HepG2 (cell line): ENCODE results near the gene MFSD6. TPM values are rescaled to one million over a fixed set of nuclear protein-coding genes. Genes with fewer than 3 reads are reported as not detected.

Experiments used
- ATAC-seq: fragments of 200-7000 bp; cut with Tn5 transposase; 3 replicates; pipeline ENCODE4 v1.9.1; 2020; ENCODE audit warnings: mild to moderate bottlenecking, moderate library complexity
- BruUV-seq: library from RNA; stranded (reverse); fragments of 400-500 nt; replicated peaks from 2 replicates; lab custom pipeline; 2021; lab: Mats Ljungman, UMichigan
- CTCF ChIA-PET: fragments of 300-600 bp; formaldehyde crosslinking; extraction: SDS; loops from one replicate; lab custom pipeline; 2021; ENCODE audit warnings: low total read pairs, inconsistent platforms, low intra/inter-chr PET ratio; lab: Yijun Ruan, JAX
- POLR2A ChIA-PET: fragments of 350-600 bp; sonication (Branson Sonifier 250); formaldehyde crosslinking; loops from one replicate; lab custom pipeline; 2020; ENCODE audit warnings: antibody characterized with exemption, inconsistent platforms; lab: Yijun Ruan, JAX
- DNase-seq: peaks from one replicate; pipeline ENCODE4 v3.0.0-alpha.2; 2015; ENCODE audit warnings: low spot score
- FAIRE-seq: peaks from 3 replicates; lab custom pipeline; 2011; peaks lifted over from hg19 to GRCh38; lab: Jason Lieb, UNC
- H2AFZ ChIP-seq: one replicate; pipeline ENCODE4 v1.6.1; 2011; ENCODE audit warnings: low read length, inconsistent platforms
- H3K27ac ChIP-seq: fragments of 300-600 bp; 3 replicates; pipeline ENCODE4 v1.8.0; 2011; ENCODE audit warnings: mixed run types, mild to moderate bottlenecking, mixed read lengths, low read length, inconsistent platforms; ENCODE audit not compliant: insufficient read depth; ENCODE audit errors: extremely low read length
- H3K27me3 ChIP-seq, 2 experiments: fragments of 200-600 bp in 1 of 2; 2 replicates in 1 of 2; 3 replicates in 1 of 2; pipeline versions ENCODE4 v1.6.0 to v1.8.0; 2011; ENCODE audit warnings: low read length in 2 of 2, mild to moderate bottlenecking in 2 of 2, moderate library complexity in 2 of 2, inconsistent platforms in 1 of 2; ENCODE audit not compliant: insufficient read depth in 2 of 2, control insufficient read depth in 1 of 2
- H3K36me3 ChIP-seq, 2 experiments: fragments of 200-600 bp in 1 of 2; replicated peaks in 1 of 2; 2 replicates in 1 of 2; 3 replicates in 1 of 2; pipeline versions ENCODE4 v1.5.1 to v1.8.0; 2011; ENCODE audit warnings: low read length in 2 of 2, inconsistent platforms in 1 of 2; ENCODE audit not compliant: insufficient read depth in 2 of 2, control insufficient read depth in 1 of 2
- H3K4me1 ChIP-seq: 2 replicates; pipeline ENCODE4 v1.5.1; 2012; ENCODE audit warnings: low read length, inconsistent platforms; ENCODE audit not compliant: insufficient read depth
- H3K4me2 ChIP-seq: 2 replicates; pipeline ENCODE4 v1.6.0; 2011; ENCODE audit warnings: low read depth, low read length, inconsistent platforms
- H3K4me3 ChIP-seq, 3 experiments: fragments of 200-600 bp in 1 of 3; sonication (generic), shearing (Covaris generic) in 1 of 3; replicated peaks in 1 of 3; 2 replicates each; pipeline ENCODE4 v1.5.1; 2011 to 2016; ENCODE audit warnings: low read length in 3 of 3, inconsistent platforms in 2 of 3, low read depth in 2 of 3, mild to moderate bottlenecking in 2 of 3, control low read depth in 1 of 3, mixed read lengths in 1 of 3; ENCODE audit not compliant: insufficient read depth in 1 of 3
- H3K79me2 ChIP-seq: one replicate; pipeline ENCODE4 v1.6.1; 2011; ENCODE audit warnings: low read length, inconsistent platforms; ENCODE audit not compliant: insufficient read depth
- H3K9ac ChIP-seq: 2 replicates; pipeline ENCODE4 v1.6.0; 2011; ENCODE audit warnings: mild to moderate bottlenecking, low read depth, low read length, inconsistent platforms; ENCODE audit not compliant: insufficient read depth
- H3K9me3 ChIP-seq: 2 replicates; pipeline ENCODE4 v1.5.1; 2012; ENCODE audit warnings: mild to moderate bottlenecking, low read length
- H4K20me1 ChIP-seq: 2 replicates; pipeline ENCODE4 v1.6.0; 2011; ENCODE audit warnings: inconsistent platforms, mild to moderate bottlenecking, low read length, moderate library complexity; ENCODE audit not compliant: insufficient read depth
- FOXM1 ChIP-seq: sonication (generic); formaldehyde crosslinking; IDR thresholded peaks from 2 replicates; pipeline ENCODE4 v1.5.0; 2020; ENCODE audit warnings: missing genetic modification reagents
- SP2 ChIP-seq: sonication (generic); formaldehyde crosslinking; IDR thresholded peaks from 2 replicates; pipeline ENCODE4 v1.5.1; 2020; ENCODE audit warnings: mild to moderate bottlenecking, missing genetic modification reagents
- ZNF34 ChIP-seq: sonication (generic); formaldehyde crosslinking; IDR thresholded peaks from 2 replicates; pipeline ENCODE4 v1.4.0; 2020; ENCODE audit warnings: mild to moderate bottlenecking, missing genetic modification reagents, borderline replicate concordance
- ZNF589 ChIP-seq: sonication (generic); formaldehyde crosslinking; conservative IDR thresholded peaks from 2 replicates; pipeline ENCODE4 v1.8.0; 2022; ENCODE audit warnings: mild to moderate bottlenecking, moderate library complexity, missing genetic modification reagents
- ZNF615 ChIP-seq: sonication (generic); formaldehyde crosslinking; IDR thresholded peaks from 2 replicates; pipeline ENCODE4 v1.5.0; 2020; ENCODE audit warnings: mild to moderate bottlenecking, missing genetic modification reagents, borderline replicate concordance
- WGBS: methylation state at CpG from one replicate; pipeline ENCODE4 v1.1.6; 2017; ENCODE audit warnings: low lambda C conversion rate; 5-methylcytosine and 5-hydroxymethylcytosine counted together
- in situ Hi-C: cut with HindIII; loops from 2 replicates; pipeline ENCODE4 v1.10.0; 2017; ENCODE audit warnings: low pct_unique_long_range_greater_than_20kb; ENCODE audit not compliant: extremely low pct_ligation_motif_present
- intact Hi-C: fragments of 100-400 bp; cut with micrococcal nuclease; formaldehyde crosslinking; loops from one replicate; pipeline ENCODE4 v1.10.0; 2022; ENCODE audit not compliant: unreplicated experiment
- polyA plus RNA-seq, 8 experiments: library from polyadenylated mRNA; depleted of rRNA in 3 of 8; stranded (reverse) in 7 of 8; unstranded in 1 of 8; fragments of >200 nt; fragmentation: Illumina TruSeq in 4 of 8; extraction: Trizol in 4 of 8; gene quantifications; 2 replicates each; pipeline versions ENCODE4 v1.2.1 to v1.2.3, GENCODE V29; 2011 to 2016; ENCODE audit warnings: low read depth in 4 of 8, missing spikeins in 1 of 8, mixed read lengths in 1 of 8; ENCODE audit not compliant: insufficient read depth in 1 of 8
- total RNA-seq, 5 experiments: library from RNA; depleted of rRNA; stranded (reverse); fragments of >200 nt; fragmentation: Illumina TruSeq; extraction: Trizol; gene quantifications; 2 replicates each; pipeline ENCODE4 v1.2.3, GENCODE V29; 2016; ENCODE audit warnings: low read depth in 1 of 5
- TF ChIP-seq, protein P1 (sequence below): sonication (generic); formaldehyde crosslinking; IDR thresholded peaks from 2 replicates; pipeline ENCODE4 v1.4.0; 2020; ENCODE audit warnings: mild to moderate bottlenecking, missing genetic modification reagents
- TF ChIP-seq, protein P2 (sequence below), 2 experiments: fragments of 450-650 bp in 1 of 2; sonication (generic) in 1 of 2; formaldehyde crosslinking; IDR thresholded peaks; 2 replicates each; pipeline versions ENCODE4 v1.5.0 to v1.8.0; 2020 to 2022; ENCODE audit warnings: mild to moderate bottlenecking in 1 of 2, missing genetic modification reagents in 1 of 2
- TF ChIP-seq, protein P3 (sequence below): IDR thresholded peaks from 2 replicates; pipeline ENCODE4 v1.6.1; 2016
- TF ChIP-seq, protein P4 (sequence below): sonication (generic); formaldehyde crosslinking; IDR thresholded peaks from 2 replicates; pipeline ENCODE4 v1.5.0; 2020; ENCODE audit warnings: mild to moderate bottlenecking, low read depth, missing genetic modification reagents, borderline replicate concordance

Gene MFSD6
- total and polyA plus RNA-seq, 2 of the 13 experiments (the other 11 are each of a cell fraction or from before 2014, with no cell fraction given) = 0.92 to 1.4 TPM

DNA sequence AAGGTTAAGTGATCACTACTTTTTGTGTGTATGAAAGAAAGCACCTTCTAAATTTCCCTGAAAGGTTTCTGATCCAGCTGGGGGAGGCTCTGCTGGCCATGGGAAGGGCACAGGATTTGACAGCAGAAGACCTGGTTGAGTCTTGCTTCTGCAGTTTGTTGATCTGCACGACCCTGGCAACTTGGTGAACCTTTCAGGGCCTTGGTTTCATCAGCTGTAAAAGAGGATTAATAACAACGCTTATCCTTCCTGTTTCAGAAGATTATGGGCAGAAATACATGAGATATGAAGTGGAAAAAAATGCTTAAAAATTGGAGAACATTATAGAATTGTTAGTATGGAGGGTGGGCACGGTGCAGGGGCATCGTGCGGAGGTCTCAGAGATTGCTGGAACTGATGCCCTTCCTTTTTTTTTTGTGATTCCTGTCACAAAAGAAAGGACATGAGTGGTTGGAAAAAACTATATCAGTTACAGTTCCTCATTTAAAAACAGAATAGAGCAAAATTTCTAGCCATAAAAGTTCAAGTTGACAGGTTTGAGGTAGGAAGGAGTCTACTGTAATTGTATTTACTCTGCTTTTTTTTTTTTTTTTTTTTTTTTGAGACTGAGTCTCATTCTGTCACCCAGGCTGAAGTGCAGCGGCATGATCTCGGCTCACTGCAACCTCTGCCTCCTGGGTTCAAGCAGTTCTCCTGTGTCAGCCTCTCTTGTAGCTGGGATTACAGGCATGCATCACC is 47.4 kb downstream of the MFSD6 start:
- Histone ChIP-seq H3K79me2 (no peaks in the 10 kb centered on the region), H3K27ac (no peak overlapping the region), H3K4me3 (no peak overlapping the region), H3K4me1 (no peaks in the 10 kb centered on the region), H4K20me1 (no peaks in the 10 kb centered on the region), H3K9me3 (no peaks in the 10 kb centered on the region), H3K4me2 (no peak overlapping the region), H2AFZ (no peak overlapping the region), H3K9ac (no peak overlapping the region), H3K36me3 (no peaks in the 10 kb centered on the region)
- no TSS peak for BruUV-seq
- ATAC-seq = no peak
- ChIA-PET POLR2A (no interaction called here), CTCF (no interaction called here)
- WGBS = 65% methylated on average over 7 of the region's 7 CpGs
- no peak for FAIRE-seq
- intact Hi-C loops = no loop called here
- TF ChIP-seq, protein P1, sequence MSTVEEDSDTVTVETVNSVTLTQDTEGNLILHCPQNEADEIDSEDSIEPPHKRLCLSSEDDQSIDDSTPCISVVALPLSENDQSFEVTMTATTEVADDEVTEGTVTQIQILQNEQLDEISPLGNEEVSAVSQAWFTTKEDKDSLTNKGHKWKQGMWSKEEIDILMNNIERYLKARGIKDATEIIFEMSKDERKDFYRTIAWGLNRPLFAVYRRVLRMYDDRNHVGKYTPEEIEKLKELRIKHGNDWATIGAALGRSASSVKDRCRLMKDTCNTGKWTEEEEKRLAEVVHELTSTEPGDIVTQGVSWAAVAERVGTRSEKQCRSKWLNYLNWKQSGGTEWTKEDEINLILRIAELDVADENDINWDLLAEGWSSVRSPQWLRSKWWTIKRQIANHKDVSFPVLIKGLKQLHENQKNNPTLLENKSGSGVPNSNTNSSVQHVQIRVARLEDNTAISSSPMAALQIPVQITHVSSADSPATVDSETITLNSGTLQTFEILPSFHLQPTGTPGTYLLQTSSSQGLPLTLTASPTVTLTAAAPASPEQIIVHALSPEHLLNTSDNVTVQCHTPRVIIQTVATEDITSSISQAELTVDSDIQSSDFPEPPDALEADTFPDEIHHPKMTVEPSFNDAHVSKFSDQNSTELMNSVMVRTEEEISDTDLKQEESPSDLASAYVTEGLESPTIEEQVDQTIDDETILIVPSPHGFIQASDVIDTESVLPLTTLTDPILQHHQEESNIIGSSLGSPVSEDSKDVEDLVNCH (CRISPR knock-in tag) = no peak
- TF ChIP-seq SP2 (CRISPR knock-in tag) = no peak
- no peak for TF ChIP-seq ZNF589 (CRISPR knock-in tag)
- TF ChIP-seq, protein P2, sequence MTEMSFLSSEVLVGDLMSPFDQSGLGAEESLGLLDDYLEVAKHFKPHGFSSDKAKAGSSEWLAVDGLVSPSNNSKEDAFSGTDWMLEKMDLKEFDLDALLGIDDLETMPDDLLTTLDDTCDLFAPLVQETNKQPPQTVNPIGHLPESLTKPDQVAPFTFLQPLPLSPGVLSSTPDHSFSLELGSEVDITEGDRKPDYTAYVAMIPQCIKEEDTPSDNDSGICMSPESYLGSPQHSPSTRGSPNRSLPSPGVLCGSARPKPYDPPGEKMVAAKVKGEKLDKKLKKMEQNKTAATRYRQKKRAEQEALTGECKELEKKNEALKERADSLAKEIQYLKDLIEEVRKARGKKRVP (CRISPR knock-in tag; IDR thresholded peaks at IDR 0.05) = no peak
- no peak for TF ChIP-seq ZNF34 (CRISPR knock-in tag)
- TF ChIP-seq FOXM1 (CRISPR knock-in tag) = no peak
- no peak for TF ChIP-seq ZNF615 (CRISPR knock-in tag)
- TF ChIP-seq, protein P3, sequence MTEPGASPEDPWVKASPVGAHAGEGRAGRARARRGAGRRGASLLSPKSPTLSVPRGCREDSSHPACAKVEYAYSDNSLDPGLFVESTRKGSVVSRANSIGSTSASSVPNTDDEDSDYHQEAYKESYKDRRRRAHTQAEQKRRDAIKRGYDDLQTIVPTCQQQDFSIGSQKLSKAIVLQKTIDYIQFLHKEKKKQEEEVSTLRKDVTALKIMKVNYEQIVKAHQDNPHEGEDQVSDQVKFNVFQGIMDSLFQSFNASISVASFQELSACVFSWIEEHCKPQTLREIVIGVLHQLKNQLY (CRISPR knock-in tag) = no peak
- TF ChIP-seq, protein P4, sequence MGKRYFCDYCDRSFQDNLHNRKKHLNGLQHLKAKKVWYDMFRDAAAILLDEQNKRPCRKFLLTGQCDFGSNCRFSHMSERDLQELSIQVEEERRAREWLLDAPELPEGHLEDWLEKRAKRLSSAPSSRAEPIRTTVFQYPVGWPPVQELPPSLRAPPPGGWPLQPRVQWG (CRISPR knock-in tag) = no peak
- TF ChIP-seq, all 625 proteins: peak for 0
- in situ Hi-C loops = no loop called here
- no peak for DNase-seq
- no peaks in the 10 kb centered on the region for H3K27me3 ChIP-seq
